Neural crest cell (in vitro differentiated cells): ENCODE measurements around the gene GRB2. TPM values are rescaled to one million over a fixed set of nuclear protein-coding genes. Genes with fewer than 3 reads are reported as not detected.
"Not testable (repeated sequence)": the region's sequence is repeated elsewhere in the genome, so short reads cannot be mapped to it uniquely, and the experiment has no call there.

Experiments used
- DNase-seq: peaks from one replicate; pipeline ENCODE4 v3.0.0; 2021; ENCODE audit warnings: low read depth, mixed read lengths, low spot score
- H3K27ac Mint-ChIP-seq: one replicate; pipeline ENCODE4 v1.8.0; 2021; ENCODE audit warnings: mild to moderate bottlenecking, mixed read lengths; ENCODE audit not compliant: unreplicated experiment
- H3K27me3 Mint-ChIP-seq: 2 replicates; pipeline ENCODE4 v1.8.0; 2021; ENCODE audit warnings: low read depth, mild to moderate bottlenecking, mixed read lengths
- H3K36me3 Mint-ChIP-seq: 2 replicates; pipeline ENCODE4 v1.8.0; 2021; ENCODE audit warnings: low read depth, mild to moderate bottlenecking, mixed read lengths
- H3K4me1 Mint-ChIP-seq: 2 replicates; pipeline ENCODE4 v1.8.0; 2021; ENCODE audit warnings: mixed read lengths
- H3K4me3 Mint-ChIP-seq: one replicate; pipeline ENCODE4 v1.8.0; 2021; ENCODE audit warnings: mild to moderate bottlenecking, mixed read lengths
- H3K9me3 Mint-ChIP-seq: 2 replicates; pipeline ENCODE4 v1.8.0; 2021; ENCODE audit warnings: mixed read lengths
- CTCF ChIP-seq: fragments of 200-600 bp; sonication (generic); conservative IDR thresholded peaks from 2 replicates; pipeline ENCODE4 v1.5.0; 2021; ENCODE audit warnings: antibody characterized with exemption, mild to moderate bottlenecking
- total RNA-seq: library from RNA; stranded (reverse); gene quantifications from 2 replicates; pipeline ENCODE4 v1.2.1, GENCODE V29; 2021

The GRB2 gene
- total RNA-seq, 1 donor from 2014 or later: 79.4 TPM

- Mint-ChIP-seq H3K4me1 (peaks cover 12% of the 10 kb centered on the region), H3K36me3 (no peaks in the 10 kb centered on the region), H3K9me3 (no peaks in the 10 kb centered on the region), H3K27me3 (peaks cover 8% of the 10 kb centered on the region), H3K4me3 (peak overlapping the region; percentile 94), H3K27ac (peak overlapping the region; percentile 20)
- no peak for TF ChIP-seq CTCF
- peak; percentile 18 for DNase-seq
Observed at GRCh38 chr17:75288770-75289114, 116.7 kb downstream of the GRB2 start.

- Mint-ChIP-seq H3K9me3 (no peaks in the 10 kb centered on the region), H3K27me3 (peaks cover 8% of the 10 kb centered on the region), H3K27ac (no peak overlapping the region), H3K4me1 (peaks cover 12% of the 10 kb centered on the region), H3K36me3 (no peaks in the 10 kb centered on the region), H3K4me3 (peak overlapping the region; percentile 94)
- DNase-seq: no peak
- no peak for TF ChIP-seq CTCF
Observed at GRCh38 chr17:75288359-75288758, 117.1 kb downstream of the GRB2 start.

- Mint-ChIP-seq H3K9me3 (no peaks in the 10 kb centered on the region), H3K4me1 (peaks cover 12% of the 10 kb centered on the region), H3K4me3 (peak overlapping the region; percentile 76), H3K36me3 (no peaks in the 10 kb centered on the region), H3K27me3 (peaks cover 8% of the 10 kb centered on the region), H3K27ac (no peak overlapping the region)
- no peak for TF ChIP-seq CTCF
- DNase-seq: no peak
Observed at GRCh38 chr17:75287221-75287620, 118.3 kb downstream of the GRB2 start.

GRCh38 chr17:75285123-75285522 is 120.4 kb downstream of the GRB2 start:
- TF ChIP-seq CTCF: no peak
- Mint-ChIP-seq H3K36me3 (no peaks in the 10 kb centered on the region), H3K9me3 (no peaks in the 10 kb centered on the region), H3K27ac (no peak overlapping the region), H3K4me1 (peaks cover 12% of the 10 kb centered on the region), H3K4me3 (peak overlapping the region; percentile 49), H3K27me3 (peaks cover 6% of the 10 kb centered on the region)
- no peak for DNase-seq

DNA sequence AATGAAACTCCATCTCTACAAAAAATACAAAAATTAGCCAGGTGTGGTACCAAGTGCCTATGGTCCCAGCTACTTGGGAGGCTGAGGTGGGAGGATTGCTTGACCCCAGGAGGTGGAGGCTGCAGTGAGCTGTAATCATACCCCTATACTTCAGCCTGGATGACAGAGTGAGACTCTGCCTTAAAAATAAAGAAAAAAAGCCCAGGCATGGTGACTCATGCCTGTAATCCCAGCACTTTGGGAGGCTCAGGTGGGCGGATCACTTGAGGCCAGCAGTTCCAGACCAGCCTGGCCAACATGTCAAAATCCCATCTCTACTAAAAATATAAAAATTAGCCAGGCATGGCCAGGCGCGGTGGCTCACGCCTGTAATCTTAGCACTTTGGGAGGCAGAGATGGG is 125.3 kb downstream of the GRB2 start:
- not testable (repeated sequence) for H3K27ac Mint-ChIP-seq, H3K4me3 Mint-ChIP-seq, H3K9me3 Mint-ChIP-seq, H3K27me3 Mint-ChIP-seq, DNase-seq, H3K4me1 Mint-ChIP-seq, H3K36me3 Mint-ChIP-seq

- Mint-ChIP-seq H3K27me3 (no peaks in the 10 kb centered on the region), H3K4me1 (no peaks in the 10 kb centered on the region), H3K4me3 (no peak overlapping the region), H3K27ac (no peak overlapping the region), H3K9me3 (no peaks in the 10 kb centered on the region), H3K36me3 (peaks cover 3% of the 10 kb centered on the region)
- no peak for TF ChIP-seq CTCF
- DNase-seq: no peak
Observed at GRCh38 chr17:75277664-75278071, 127.8 kb downstream of the GRB2 start.
